Stimulated activated CD8-positive, alpha-beta memory T cell treated with anti-CD3 and anti-CD28 coated beads, Interleukin-7, amount 100 ng/mL, for 1 hour (primary cell): ENCODE measurements around the gene TP73.

Experiments used
- DNase-seq, 2 donors: peaks; one replicate each; pipeline ENCODE4 v3.0.0-alpha.2; 2020; ENCODE audit warnings: low read depth in 2 of 2

Gene TP73

DNA sequence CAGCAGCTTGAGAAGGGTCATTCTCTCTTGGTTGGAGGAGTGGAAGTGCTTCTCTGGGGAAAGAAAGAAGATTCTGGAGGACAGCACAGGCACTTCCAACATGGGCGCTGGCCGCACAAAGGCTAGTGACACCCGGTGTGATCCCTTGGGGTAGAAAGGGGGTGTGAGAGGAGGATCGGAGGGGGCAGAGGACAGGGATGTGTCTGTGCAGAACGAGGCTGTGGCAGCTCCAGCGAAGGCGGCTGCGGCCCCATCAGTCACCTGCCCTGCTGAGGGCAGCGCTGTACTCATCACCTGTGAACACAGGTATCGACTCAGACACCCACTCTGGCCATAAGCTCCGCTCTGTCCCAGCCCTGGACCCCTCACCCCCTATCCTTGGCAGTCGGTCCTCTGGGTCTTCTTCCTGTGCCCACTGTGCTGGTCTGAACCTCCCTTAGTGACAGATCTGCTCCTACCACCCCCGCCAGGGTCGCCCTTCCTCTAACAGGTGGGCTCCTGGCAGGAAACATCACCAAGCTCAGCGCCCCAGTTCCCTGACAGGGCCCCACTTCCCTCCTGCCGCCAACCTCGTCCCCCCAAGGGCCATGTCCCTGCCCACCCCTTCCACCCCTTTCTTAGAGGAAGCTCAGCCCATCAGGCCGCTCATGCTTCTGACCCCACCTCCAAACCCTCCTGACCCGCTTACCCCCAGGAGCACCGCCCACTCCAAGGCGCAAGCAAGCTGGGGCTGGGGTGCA lies 20.1 kb downstream of the TP73 start:
- DNase-seq = no peak

DNA sequence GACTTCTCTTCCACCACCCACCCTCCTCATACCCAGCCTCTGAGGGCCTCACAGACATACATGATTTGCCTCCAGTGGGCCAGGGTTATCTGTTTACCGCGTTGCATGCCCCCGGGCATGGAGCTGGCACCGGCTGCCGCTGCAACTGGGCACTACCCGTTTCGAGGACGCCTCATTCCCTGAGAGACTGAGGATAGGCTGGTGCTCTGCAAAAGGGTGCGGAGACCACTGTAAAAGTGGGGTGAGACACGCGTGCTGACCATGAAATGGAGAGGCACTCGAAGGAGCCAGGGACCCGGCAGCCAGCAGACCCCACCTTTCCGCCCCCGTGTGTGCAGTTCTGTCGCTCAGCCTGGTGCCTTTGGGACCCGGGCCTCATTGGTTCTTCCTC lies 20.6 kb downstream of the TP73 start:
- DNase-seq = no peak

DNA sequence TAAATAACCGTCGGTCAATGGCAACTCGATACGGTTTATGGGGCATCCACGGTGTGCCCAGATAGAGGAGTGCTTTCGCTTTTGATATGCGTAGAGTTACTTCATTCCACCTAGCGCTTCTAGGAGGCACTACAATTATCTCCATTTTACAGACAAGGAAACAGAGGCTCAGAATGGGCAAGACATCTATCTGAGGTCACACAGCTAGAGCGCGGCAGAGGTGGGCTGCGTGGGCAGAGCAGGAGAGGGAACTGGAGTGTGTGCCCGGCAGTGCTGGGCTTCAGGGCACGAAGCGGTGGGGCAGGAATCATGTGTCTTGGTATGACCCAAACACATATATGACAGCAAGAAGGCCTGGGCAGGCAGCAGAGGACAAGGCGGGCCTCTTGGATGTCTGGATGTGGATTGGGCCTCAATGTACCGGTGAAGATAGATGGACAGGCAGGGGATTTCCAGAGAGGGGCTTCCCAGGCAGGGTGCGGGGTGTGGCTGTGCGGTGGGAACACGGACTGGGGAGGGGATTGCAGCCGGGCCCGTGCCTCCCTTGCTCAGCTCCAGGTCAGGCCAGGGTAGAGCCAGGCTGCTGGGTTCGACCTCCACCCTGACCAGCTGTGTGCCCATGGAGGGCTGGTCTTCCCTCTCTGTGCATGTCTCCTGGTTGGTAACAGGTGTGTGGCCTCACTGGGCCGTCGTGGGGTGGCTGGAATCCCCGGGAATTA lies 21.2 kb downstream of the TP73 start:
- DNase-seq = no peak

DNA sequence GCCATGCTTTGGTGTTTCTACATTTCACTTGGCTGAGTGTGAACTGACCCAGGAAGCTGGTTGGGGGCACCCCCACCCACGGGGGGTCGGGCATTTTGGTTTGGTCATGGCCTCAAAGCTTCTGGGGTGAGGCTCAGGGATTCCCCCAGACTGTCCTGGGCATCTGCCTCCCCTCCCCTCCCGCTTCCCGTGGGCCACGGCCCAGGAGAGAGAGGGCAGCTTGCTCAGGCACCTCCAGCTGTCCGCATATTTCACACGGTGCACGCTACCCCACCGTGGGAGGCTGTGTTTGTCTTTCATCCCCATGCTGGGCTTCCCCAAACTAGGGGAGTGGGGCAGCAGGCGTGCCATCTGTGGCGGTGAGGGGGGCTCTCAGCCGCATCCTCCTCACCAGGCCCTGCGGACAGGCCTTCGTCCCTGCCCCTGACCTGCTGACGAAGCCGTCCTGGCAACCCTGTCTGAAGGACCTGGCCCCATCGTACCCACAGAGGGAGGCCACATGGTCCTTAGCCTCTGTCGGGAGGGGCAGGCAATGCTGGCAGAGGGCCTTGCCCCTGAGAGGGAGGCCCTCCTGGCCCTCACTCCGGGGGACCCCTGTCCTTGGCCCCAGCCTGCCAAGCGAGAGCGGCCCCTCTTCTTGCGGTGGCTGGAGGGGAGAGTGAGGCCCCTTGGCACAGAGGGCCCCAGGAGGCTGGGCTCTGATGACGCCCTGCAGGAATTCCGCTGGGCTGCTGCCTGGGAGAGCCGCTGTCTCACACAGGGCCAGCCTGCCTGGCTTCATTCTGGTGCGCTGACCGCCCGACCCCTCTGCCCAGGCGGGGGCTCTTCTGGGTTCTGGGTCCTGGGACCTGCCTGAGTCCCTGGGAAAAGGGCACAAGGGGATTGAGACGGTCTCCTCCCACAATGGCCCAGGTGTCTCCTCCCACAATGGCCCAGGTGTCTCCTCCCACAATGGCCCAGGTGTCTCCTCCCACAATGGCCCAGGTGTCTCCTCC lies 22.1 kb downstream of the TP73 start:
- DNase-seq = no peak

DNA sequence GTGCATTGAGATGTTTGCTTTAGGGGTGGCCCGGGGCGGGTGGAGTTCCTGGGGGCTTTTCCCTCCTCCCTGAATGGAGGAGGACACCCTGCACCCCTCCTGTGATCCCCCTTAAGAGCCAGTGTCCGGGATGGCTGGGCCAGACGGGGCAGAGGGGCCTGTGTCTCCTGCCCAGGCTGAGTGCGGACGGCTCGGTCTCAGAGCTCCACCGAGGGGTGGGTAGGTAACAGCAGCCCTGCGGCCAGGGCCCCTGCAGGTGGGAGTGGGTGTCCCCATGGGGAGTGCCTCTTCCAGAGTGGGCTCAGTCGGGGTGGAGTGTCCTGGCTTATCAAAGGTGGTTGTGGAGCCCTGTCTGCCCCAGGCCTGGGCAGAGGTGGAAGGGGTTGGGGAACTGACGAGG lies 23.1 kb downstream of the TP73 start:
- DNase-seq = no peak

DNA sequence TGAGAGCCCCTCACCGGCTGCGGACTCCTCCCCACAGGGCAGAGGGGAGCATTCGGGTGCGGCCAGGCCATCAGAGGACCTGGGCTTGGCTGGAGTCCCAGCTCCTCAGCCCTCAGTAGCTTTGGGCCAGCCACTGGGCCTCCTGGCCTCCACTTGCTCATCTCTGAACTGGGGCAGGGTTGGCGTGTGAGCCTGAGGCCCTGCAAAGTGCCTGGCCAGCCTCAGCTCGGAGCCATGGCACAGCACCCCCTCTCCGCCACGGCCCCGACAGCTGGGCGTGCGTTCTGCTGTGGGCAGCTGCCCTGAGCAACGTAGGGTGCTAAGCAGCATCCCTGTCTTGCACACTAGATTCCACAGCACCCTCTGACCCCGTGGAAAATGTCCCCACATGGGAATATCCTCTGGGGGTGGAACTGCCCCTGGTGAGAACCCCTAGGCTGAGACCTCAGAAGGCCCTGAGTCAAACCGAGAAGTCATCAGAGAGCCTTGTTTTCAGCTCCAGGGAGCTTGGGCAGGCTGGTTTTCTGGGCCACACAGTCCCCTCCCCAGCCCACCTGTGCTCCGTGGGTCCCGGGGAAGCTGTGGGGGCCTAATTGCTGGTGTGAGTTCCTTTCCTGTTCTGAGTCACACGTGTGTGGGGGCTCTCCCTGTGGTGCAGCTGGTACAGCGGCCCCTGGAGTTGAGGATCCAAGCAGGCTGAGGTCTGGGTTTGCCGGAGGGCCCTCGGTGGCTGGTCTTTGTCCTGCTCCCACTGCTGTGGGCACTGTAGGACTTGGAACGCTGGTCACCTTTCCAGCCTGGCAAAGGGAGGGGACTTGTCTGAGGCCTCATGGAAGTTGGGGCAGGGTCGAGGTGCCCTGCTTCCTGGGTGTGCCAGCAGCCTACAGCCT lies 24.5 kb downstream of the TP73 start:
- DNase-seq = no peak

DNA sequence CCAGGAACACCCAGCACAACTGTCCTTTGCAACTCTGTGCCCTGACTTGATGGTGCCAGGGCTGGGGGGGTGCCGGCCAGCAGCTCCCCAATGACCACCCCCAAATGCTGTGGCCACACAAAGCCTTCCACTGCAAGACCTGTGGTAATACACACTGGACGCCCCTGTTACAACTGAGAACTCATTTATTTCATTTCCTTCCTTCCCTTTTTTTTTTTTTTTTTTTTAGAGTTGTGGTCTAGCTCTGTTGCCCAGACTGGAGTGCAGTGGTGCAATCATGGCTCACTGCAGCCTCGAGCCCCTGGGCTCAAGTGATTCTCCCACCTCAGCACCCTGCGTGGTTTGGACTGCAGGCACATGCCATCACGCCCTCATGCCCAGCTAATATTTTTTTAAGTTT lies 25.2 kb downstream of the TP73 start:
- DNase-seq = no peak

DNA sequence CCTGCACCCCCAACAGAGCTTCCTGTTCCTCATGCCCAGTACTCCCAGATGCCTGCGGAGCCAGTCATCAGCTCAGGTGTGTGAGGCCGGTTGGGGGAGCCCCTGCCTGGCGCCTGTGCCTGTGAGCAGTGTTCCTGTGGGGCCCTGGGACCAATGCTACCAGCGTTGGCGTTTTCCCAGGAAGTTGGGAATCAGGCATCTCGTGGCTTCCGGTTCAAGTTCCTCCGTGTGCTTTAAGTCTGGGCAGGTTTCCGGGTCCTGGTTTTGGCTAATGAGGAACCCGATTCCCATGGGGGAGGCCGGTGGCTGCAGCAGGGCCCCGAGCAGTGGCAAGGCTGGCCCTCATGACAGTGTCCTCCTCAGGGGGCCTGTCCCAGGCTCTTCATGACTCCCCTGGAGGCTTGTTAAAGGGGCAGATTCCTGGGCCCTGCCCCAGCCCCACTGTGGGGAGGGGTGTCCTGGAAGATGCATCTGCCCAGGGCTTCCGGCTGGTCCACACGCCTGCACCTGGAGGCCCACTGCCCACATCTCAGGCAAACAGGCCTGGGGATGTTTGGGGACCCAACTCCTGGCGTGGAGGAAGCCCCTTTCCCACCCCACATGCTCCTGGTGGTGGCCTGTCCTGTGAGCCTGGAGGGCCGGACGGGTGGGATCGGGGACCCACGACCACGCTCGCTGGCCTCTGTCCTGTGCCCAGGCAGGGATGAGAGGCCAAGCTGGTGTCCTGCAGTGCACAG lies 26.2 kb downstream of the TP73 start:
- DNase-seq = no peak

DNA sequence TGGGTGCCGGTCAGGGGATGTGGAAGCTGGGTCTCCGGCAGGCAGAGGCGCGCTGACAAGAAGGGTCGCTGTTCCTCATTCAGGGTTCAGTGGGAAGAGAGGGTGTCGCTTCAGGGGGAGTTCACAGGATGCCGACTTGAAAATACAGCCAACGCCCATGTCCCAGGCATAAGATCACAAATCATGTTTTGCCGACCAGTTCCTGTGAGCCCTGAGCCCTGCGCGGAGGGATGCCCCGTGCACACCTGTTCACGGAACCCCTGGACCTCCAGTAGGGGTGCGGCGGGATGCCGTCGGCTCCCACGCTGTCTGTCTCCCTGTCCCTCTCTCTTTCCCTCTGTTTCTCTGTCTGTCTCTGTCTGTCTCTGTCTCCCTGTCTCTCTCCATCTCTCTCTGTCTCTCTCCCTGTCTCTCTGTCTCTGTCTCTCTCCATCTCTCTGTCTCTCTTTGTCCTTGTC lies 26.8 kb downstream of the TP73 start:
- no peak for DNase-seq

DNA sequence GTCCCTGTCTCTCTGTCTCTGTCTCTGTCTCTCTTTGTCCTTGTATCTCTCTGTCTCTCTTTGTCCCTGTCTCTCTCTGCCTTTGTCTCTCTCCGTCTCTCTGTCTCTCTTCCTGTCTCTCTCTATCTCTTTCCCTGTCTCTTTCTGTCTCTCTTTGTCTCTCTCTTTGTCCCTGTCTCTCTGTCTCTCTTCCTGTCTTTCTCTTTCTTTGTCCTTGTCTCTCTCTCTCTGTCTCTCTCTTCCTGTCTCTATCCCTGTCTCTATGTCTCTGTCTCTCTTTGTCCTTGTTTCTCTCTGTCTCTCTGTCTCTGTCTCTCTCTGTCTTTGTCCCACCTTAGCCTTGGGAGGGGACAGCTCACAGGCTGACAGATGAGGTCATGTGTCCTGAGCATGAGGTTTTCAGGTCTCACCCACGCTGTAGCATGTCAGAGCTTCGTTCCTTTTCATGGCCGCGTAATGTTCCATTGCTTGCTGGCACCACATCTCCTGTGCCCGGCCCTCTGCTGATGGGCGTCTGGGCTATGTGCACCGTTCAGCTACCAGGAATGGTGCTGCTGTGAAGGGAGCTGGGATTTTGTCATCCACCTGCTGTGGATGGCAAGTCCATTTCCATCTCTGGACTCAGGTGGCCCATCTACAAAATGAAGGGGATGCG lies 27.6 kb downstream of the TP73 start:
- DNase-seq = no peak

DNA sequence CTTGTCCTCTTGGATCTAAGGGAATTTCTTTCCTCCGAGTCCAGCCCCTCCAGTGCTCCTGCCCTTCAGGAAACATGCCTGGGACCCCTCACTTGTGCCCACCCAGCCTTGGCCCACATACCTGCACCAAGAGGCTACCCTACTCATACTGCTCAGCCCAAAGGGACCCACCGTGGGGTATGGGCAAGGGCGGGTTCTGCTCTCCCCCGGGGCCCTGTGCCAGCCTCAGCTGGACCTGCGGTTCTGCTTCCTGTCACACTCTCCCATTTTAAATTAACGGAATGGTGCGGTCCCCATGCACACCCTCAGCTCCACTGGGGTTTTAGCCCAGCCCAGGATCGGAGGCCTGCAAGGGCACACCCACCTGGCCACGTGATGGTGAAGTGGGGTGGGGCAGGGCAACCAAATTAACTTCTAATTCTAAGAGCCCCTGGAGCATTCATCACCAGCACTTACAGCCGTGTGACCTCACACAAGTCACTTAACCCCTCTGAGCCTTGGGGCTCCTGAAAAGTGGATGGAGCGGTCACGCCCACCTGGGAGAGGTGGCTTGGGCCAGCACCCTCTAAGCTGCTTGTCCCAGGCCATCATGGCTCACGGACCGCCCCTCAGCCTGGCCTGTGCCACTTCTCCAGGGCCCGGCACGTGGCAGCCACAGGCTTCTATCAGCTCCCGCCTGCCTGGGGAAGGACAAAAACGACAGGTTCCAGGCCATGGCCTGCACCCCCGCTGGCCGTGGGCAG lies 28.3 kb downstream of the TP73 start:
- DNase-seq = no peak

DNA sequence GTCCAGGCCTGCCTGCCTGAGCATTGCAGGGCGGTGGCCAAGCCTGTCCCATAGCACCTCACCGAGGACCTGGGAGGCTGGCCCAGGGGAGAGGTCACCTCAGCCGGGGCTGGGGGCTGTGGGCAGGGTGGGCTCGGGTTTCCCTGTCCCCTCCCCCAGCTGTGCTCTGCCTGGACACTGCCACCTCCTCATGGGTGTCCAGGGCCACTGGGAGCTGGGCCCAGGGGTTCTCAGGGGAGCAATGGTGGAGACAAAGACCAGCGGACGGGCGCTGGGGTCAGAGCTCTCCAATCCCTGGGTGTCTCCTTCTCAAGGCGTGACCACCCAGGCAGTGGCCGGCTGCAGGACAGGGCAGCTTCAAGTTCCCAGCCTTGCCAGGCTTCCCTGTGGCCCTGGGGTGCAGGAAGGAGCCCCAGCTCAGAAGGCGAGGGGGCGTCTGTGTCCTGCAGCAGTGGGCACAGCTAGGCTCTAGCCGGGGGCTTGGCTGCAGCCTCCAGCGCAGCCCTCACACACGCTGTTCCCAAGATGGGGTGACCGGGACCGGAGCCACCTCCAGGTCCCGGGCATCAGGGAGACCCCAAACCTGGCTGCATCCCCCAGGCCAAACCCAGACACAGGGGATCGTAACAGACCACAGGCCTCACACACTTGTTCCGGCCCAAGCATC lies 29.0 kb downstream of the TP73 start:
- no peak for DNase-seq

DNA sequence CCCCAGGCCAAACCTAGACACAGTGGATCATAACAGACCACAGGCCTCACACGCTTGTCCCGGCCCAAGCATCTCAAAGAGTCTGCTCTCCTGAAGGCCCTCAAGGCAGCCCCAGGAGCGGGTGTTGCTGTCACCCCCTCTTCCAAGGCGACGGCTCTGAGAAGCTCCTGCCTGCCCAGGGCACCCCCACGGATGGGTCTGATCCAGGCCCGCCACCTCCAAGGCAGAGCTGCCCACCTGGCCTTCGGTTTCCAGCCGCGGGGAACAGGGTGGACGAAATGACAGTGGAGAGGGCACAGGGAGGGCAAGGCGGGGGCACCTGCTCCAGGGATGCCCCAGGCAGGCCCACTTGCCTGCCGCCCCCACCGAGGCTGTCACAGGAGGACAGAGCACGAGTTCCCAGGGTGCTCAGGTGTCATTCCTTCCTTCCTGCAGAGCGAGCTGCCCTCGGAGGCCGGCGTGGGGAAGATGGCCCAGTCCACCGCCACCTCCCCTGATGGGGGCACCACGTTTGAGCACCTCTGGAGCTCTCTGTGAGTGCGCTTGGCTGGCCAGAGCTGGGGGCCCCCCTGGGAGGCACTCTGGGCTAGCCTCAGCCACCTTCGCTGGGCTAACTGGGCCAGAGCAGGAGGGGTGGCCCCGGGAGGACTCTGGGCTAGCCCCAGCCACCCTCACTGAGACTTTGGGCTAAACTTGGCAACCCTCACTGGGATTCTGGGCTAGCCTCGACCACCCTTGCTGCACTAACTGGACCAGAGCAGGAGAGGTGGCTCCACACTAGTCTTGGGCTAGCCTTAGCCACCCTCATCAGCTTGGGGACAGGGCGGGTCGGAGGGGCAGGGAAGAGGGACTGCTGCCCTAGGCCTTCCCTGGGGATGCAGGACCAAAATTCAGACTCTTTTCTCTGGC lies 29.8 kb downstream of the TP73 start:
- no peak for DNase-seq

DNA sequence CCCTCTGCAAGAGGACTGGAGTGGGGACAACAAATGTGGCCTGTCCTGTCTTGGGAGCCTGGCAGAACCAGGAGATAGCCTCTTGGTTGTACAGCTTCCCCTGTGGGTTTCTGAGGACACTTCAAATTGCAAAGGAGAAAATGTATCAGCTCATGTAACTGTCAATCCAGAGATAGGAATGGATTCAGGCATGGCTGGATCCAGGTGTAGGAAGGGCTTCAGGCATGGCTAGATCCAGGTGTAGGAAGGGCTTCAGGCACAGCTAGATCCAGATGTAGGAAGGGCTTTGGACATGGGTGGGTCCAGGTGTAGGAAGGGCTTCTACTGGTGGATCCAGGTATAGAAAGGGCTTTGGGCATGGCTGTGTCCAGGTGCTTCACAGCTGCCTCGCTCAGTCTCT lies 30.9 kb downstream of the TP73 start:
- no peak for DNase-seq

DNA sequence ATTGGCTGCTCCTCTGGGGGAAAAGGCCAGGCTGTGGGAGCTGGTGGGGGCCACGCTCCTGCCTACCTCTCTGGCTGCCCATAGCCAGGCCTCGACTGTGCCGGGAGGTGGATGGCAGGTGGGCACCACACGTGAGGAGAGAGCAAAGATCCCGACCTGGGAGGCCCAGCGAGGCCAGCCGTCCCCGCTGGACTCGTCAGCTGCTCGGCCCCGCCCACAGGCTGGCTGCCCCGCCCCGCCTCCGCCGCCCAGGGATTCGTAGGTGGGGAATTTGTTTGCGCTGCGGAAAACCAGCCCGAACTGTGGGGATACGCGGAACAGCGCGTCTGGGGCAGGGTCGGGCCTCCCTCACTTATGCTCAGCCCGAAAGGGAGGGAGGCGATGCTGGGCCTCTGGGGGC lies 31.7 kb downstream of the TP73 start:
- DNase-seq = no peak

DNA sequence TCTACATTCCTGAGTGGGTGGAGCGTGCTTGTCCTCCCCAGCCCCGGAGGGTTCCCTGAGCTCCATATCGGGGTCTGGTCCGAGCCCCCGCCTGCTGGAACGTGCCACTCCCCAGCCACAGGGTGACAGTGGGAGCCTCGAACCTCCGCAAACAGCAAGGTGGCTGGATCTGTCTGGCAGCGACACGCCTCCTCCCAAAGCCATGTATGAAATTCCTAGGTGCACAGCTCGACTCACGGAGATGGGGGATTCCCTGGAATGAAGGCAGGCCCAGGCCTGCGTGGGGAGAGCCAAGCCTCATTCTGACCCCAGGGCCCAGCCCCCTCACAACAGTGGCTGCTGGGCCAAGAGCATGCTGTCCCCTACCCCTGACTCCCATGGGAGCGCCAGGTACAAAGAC lies 32.9 kb downstream of the TP73 start:
- no peak for DNase-seq

DNA sequence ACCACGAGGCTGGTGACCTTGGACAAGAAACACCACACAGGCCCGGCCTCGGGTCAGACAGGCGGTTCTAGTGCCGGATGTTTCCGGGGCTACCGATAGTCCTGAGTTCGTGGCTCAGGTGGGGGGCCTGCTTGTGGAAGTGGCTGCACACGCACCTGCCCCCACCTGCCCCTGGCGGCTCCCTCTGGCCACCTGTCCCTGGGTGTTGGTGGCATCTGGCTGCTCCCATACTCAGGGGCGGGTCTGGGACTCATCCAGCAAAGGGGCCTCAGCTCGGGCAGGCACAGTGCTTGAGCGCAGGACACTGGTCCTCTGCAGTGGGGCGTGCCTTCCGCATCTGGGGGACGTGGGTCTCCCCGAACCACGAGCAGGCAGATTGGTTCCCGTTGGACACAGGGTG lies 33.6 kb downstream of the TP73 start:
- no peak for DNase-seq

DNA sequence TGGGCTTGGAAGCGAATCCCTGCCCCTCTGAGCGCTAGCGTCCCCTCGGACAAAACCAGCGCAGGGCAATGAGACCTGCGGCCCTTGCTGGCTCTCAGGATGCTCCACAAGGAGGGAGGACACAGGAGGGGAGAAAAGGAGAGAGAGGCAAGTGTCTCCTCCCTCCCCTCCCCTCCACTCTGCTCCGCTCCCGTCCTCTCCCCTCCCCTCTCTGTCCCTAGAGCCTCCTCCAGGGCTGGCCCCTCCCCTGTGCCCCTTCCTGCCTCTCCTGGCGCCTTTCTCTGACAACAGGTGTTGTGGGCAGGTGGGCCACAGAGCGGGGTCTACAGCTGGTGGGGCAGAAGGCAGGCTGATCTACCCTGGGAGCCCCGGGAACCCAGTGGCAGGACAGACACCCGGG lies 35.2 kb downstream of the TP73 start:
- DNase-seq = no peak
